Measurements from ENCODE around the gene MEGF9. TPM values are rescaled to one million over a fixed set of nuclear protein-coding genes. Genes with fewer than 3 reads are reported as not detected.
A peak's percentile ranks its signal among the peaks of the same experiment; 100 is the strongest.

MEGF9 gene
- total and polyA plus RNA-seq, 12 donors, result 3.9 to 28.5 (median 19.7) TPM

- Histone ChIP-seq H3K27ac (no peak overlapping the region), H3K27me3 (no peaks in the 10 kb centered on the region), H3K36me3 (replicated peaks in 1 of 2) (no peaks in the 10 kb centered on the region), H3K9me3 (replicated peaks in 1 of 3) (no peaks in the 10 kb centered on the region), H3K4me1 (replicated peaks in 1 of 2) (no peaks in the 10 kb centered on the region), H3K4me3 (no peak overlapping the region)
- WGBS, 4 donors, result 83 to 94% (median 91%) methylated on average over 1 of the region's 1 CpG
- intact Hi-C loops (cut with DNase I), result loop anchor here in 1 of 2 donors (10.0 kb wide), 1 partner anchor 100 kb away; no protein-coding TSS in a partner anchor
- peak in 1 of 7 donors; percentile 28 for DNase-seq
- TF ChIP-seq CTCF (IDR thresholded peaks at IDR 0.05) (no peak), POLR2A (IDR thresholded peaks at IDR 0.05) (no peak)
Observed at GRCh38 chr9:120724757-120725400, 10.6 kb upstream of the MEGF9 start.

GRCh38 chr9:120723565-120723964 lies 9.3 kb upstream of the MEGF9 start:
- no peak for TF ChIP-seq CTCF (IDR thresholded peaks at IDR 0.05)
- no peak for TF ChIP-seq POLR2A (IDR thresholded peaks at IDR 0.05)
- no peak overlapping the region for H3K4me3 ChIP-seq
- H3K27ac ChIP-seq, result peak overlapping the region in 1 of 5 donors; percentile 57
- no peaks in the 10 kb centered on the region for H3K36me3 ChIP-seq (replicated peaks in 1 of 2)
- H3K4me1 ChIP-seq (replicated peaks in 1 of 2), result no peaks in the 10 kb centered on the region
- H3K27me3 ChIP-seq, result no peaks in the 10 kb centered on the region
- intact Hi-C loops (cut with DNase I), result loop anchor here in 1 of 2 donors (10.0 kb wide), 1 partner anchor 99 kb away; no protein-coding TSS in a partner anchor
- WGBS, 4 donors, result 37 to 56% (median 40%) methylated on average over 3 of the region's 3 CpGs
- no peaks in the 10 kb centered on the region for H3K9me3 ChIP-seq (replicated peaks in 1 of 3)
- DNase-seq, result peak in 5 of 7 donors; percentile 38 to 75 (median 48)

- WGBS, 4 donors, result 93 to 100% (median 97%) methylated on average over 2 to 4 of the region's 4 CpGs
- Histone ChIP-seq H3K27ac (no peak overlapping the region), H3K9me3 (replicated peaks in 1 of 3) (no peaks in the 10 kb centered on the region), H3K27me3 (no peaks in the 10 kb centered on the region), H3K36me3 (replicated peaks in 1 of 2) (no peaks in the 10 kb centered on the region), H3K4me1 (replicated peaks in 1 of 2) (peaks cover 0 to 10% of the 10 kb centered on the region in 2 donors), H3K4me3 (no peak overlapping the region)
- TF ChIP-seq POLR2A (IDR thresholded peaks at IDR 0.05) (no peak), CTCF (IDR thresholded peaks at IDR 0.05) (no peak)
- intact Hi-C loops (cut with DNase I), result loop anchor here in 1 of 2 donors (10.0 kb wide), 1 partner anchor 96 kb away; no protein-coding TSS in a partner anchor
- DNase-seq, result no peak
Observed at GRCh38 chr9:120720404-120720803, 6.1 kb upstream of the MEGF9 start.

- no peak for TF ChIP-seq CTCF (IDR thresholded peaks at IDR 0.05)
- no peak for TF ChIP-seq POLR2A (IDR thresholded peaks at IDR 0.05)
- intact Hi-C loops (cut with DNase I), result no loop called here
Observed at GRCh38 chr9:120718316-120718715, 4.0 kb upstream of the MEGF9 start.

More at GRCh38 chr9:120718316-120718715, 4.0 kb upstream of the MEGF9 start:
- peaks cover 7 to 16% of the 10 kb centered on the region in 2 donors for H3K4me1 ChIP-seq (replicated peaks in 1 of 2)
- no peak overlapping the region for H3K27ac ChIP-seq
- no peaks in the 10 kb centered on the region for H3K27me3 ChIP-seq
- DNase-seq, result no peak
- H3K4me3 ChIP-seq, result no peak overlapping the region
- H3K36me3 ChIP-seq (replicated peaks in 1 of 2), result no peaks in the 10 kb centered on the region
- no peaks in the 10 kb centered on the region for H3K9me3 ChIP-seq (replicated peaks in 1 of 3)
- WGBS, 4 donors, result 53 to 88% (median 71%) methylated on average over 3 of the region's 3 CpGs

Data from adrenal gland (tissue), 12 donors.